H1 (cell line): ENCODE data around the gene PMM2. TPM values are rescaled to one million over a fixed set of nuclear protein-coding genes. Genes with fewer than 3 reads are reported as not detected.

Experiments used
- CTCF ChIA-PET: fragments of 300-600 bp; sonication (Branson Sonifier 250); formaldehyde crosslinking; loops from one replicate; lab custom pipeline; 2021; ENCODE audit not compliant: partially characterized antibody; lab: Charles Lee
- POLR2A ChIA-PET: fragments of 300-600 bp; sonication (Branson Sonifier 250); formaldehyde crosslinking; loops from one replicate; lab custom pipeline; 2021; ENCODE audit warnings: inconsistent platforms; ENCODE audit not compliant: partially characterized antibody; lab: Charles Lee
- DNase-seq, 2 experiments: peaks; one replicate each; pipeline versions ENCODE4 v3.0.0 to v3.0.0-alpha.2; 2010 to 2022; ENCODE audit warnings: low spot score in 2 of 2, low read depth in 1 of 2, mixed read lengths in 1 of 2
- FAIRE-seq: peaks from 2 replicates; lab custom pipeline; 2011; peaks lifted over from hg19 to GRCh38; lab: Jason Lieb, UNC
- H2AFZ ChIP-seq: 2 replicates; pipeline ENCODE4 v1.8.1; 2012; ENCODE audit warnings: low read length, inconsistent platforms
- H2AK5ac ChIP-seq: 2 replicates; pipeline ENCODE4 v1.6.1; 2013; ENCODE audit warnings: low read depth, low read length
- H2BK120ac ChIP-seq: replicated peaks from 2 replicates; pipeline ENCODE3; 2013; ENCODE audit warnings: low read depth, low read length, inconsistent platforms
- H2BK12ac ChIP-seq: 2 replicates; pipeline ENCODE4 v1.6.1; 2013; ENCODE audit warnings: low read depth, low read length
- H2BK15ac ChIP-seq: 2 replicates; pipeline ENCODE4 v1.6.1; 2013; ENCODE audit warnings: low read length
- H2BK20ac ChIP-seq: 2 replicates; pipeline ENCODE4 v1.6.1; 2013; ENCODE audit warnings: low read length
- H2BK5ac ChIP-seq: 2 replicates; pipeline ENCODE4 v1.6.1; 2013; ENCODE audit warnings: low read depth, low read length
- H3K14ac ChIP-seq: 2 replicates; pipeline ENCODE4 v1.6.1; 2013; ENCODE audit warnings: inconsistent platforms; ENCODE audit not compliant: insufficient read length
- H3K18ac ChIP-seq: 2 replicates; pipeline ENCODE4 v1.6.1; 2013; ENCODE audit warnings: low read length; ENCODE audit errors: extremely low read depth
- H3K23ac ChIP-seq: 2 replicates; pipeline ENCODE4 v1.6.1; 2013; ENCODE audit warnings: inconsistent platforms; ENCODE audit not compliant: insufficient read length
- H3K23me2 ChIP-seq: 2 replicates; pipeline ENCODE4 v1.6.1; 2013; ENCODE audit warnings: low read depth, low read length
- H3K27ac ChIP-seq: 2 replicates; pipeline ENCODE4 v1.6.1; 2011; ENCODE audit warnings: low read depth, low read length, inconsistent platforms
- H3K27me3 ChIP-seq, 4 experiments: replicated peaks in 1 of 4; 1 replicate in 1 of 4; 2 replicates in 3 of 4; pipeline versions ENCODE4 v1.6.1 to v1.8.1; 2011 to 2013; ENCODE audit warnings: low read length in 3 of 4, mild to moderate bottlenecking in 3 of 4, inconsistent platforms in 2 of 4, mixed read lengths in 2 of 4, moderate library complexity in 1 of 4; ENCODE audit not compliant: control insufficient read depth in 3 of 4, insufficient read depth in 3 of 4; ENCODE audit errors: extremely low read depth in 1 of 4
- H3K36me3 ChIP-seq, 4 experiments: 2 replicates each; pipeline versions ENCODE4 v1.6.1 to v1.8.1; 2011 to 2013; ENCODE audit warnings: mild to moderate bottlenecking in 4 of 4, low read length in 3 of 4, moderate library complexity in 2 of 4, control low read depth in 1 of 4, inconsistent platforms in 1 of 4; ENCODE audit not compliant: insufficient read depth in 4 of 4, control insufficient read depth in 2 of 4
- H3K4ac ChIP-seq: replicated peaks from 2 replicates; pipeline ENCODE3; 2013; ENCODE audit warnings: low read length, low read depth, mixed read lengths, inconsistent platforms; ENCODE audit not compliant: insufficient read length
- H3K4me1 ChIP-seq, 4 experiments: replicated peaks in 1 of 4; 1 replicate in 1 of 4; 2 replicates in 3 of 4; pipeline versions ENCODE4 v1.6.1 to v1.8.1; 2011 to 2013; ENCODE audit warnings: low read length in 3 of 4, inconsistent platforms in 2 of 4, mixed read lengths in 1 of 4; ENCODE audit not compliant: insufficient read depth in 4 of 4, control insufficient read depth in 3 of 4
- H3K4me2 ChIP-seq, 2 experiments: 2 replicates each; pipeline versions ENCODE4 v1.6.1 to v1.8.1; 2011 to 2013; ENCODE audit warnings: low read depth in 2 of 2, low read length in 2 of 2, control low read depth in 1 of 2, inconsistent platforms in 1 of 2, mild to moderate bottlenecking in 1 of 2; ENCODE audit not compliant: insufficient read depth in 1 of 2
- H3K4me3 ChIP-seq, 4 experiments: fragments of 200-600, 300-600 bp in 1 of 4; sonication (generic), shearing (Covaris generic), sonication (Bioruptor Twin) in 1 of 4; 2 replicates each; pipeline versions ENCODE4 v1.5.1 to v1.8.1; 2011 to 2016; ENCODE audit warnings: low read length in 4 of 4, low read depth in 3 of 4, control low read depth in 2 of 4, inconsistent platforms in 2 of 4, mild to moderate bottlenecking in 2 of 4, mixed read lengths in 1 of 4, moderate library complexity in 1 of 4; ENCODE audit not compliant: insufficient read depth in 2 of 4; ENCODE audit errors: extremely low read depth in 1 of 4
- H3K56ac ChIP-seq: replicated peaks from 2 replicates; pipeline ENCODE3; 2013; ENCODE audit warnings: low read depth, mild to moderate bottlenecking, mixed read lengths, low read length, inconsistent platforms; ENCODE audit not compliant: insufficient read length
- H3K79me1 ChIP-seq: 2 replicates; pipeline ENCODE4 v1.6.1; 2013; ENCODE audit warnings: low read depth, low read length, control low read depth
- H3K79me2 ChIP-seq, 2 experiments: 2 replicates each; pipeline versions ENCODE4 v1.6.1 to v1.8.1; 2012 to 2013; ENCODE audit warnings: low read length in 2 of 2, mild to moderate bottlenecking in 2 of 2, inconsistent platforms in 1 of 2; ENCODE audit not compliant: insufficient read depth in 2 of 2, control insufficient read depth in 1 of 2
- H3K9ac ChIP-seq, 4 experiments: replicated peaks in 1 of 4; 1 replicate in 1 of 4; 2 replicates in 3 of 4; pipeline versions ENCODE4 v1.6.1 to v1.8.1; 2011 to 2013; ENCODE audit warnings: low read depth in 3 of 4, low read length in 3 of 4, control low read depth in 2 of 4, mild to moderate bottlenecking in 2 of 4, moderate library complexity in 2 of 4, inconsistent platforms in 1 of 4; ENCODE audit errors: extremely low read depth in 1 of 4
- H3K9me3 ChIP-seq, 2 experiments: 2 replicates each; pipeline versions ENCODE4 v1.6.1 to v1.8.1; 2012 to 2013; ENCODE audit warnings: mild to moderate bottlenecking in 2 of 2, moderate library complexity in 2 of 2, control low read depth in 1 of 2, inconsistent platforms in 1 of 2, low read depth in 1 of 2, low read length in 1 of 2, mixed read lengths in 1 of 2; ENCODE audit not compliant: insufficient read depth in 2 of 2
- H4K20me1 ChIP-seq, 2 experiments: replicated peaks in 1 of 2; 2 replicates each; pipeline versions ENCODE3 to v1.8.1; 2011 to 2013; ENCODE audit warnings: inconsistent platforms in 2 of 2, low read length in 2 of 2, mild to moderate bottlenecking in 1 of 2; ENCODE audit not compliant: insufficient read depth in 2 of 2, control insufficient read depth in 1 of 2
- H4K5ac ChIP-seq: 2 replicates; pipeline ENCODE4 v1.6.1; 2013; ENCODE audit warnings: low read length, low read depth, mixed read lengths, inconsistent platforms; ENCODE audit not compliant: insufficient read length
- H4K8ac ChIP-seq: 2 replicates; pipeline ENCODE4 v1.8.0; 2013; ENCODE audit warnings: mild to moderate bottlenecking, moderate library complexity, low read length, inconsistent platforms; ENCODE audit not compliant: insufficient read depth; ENCODE audit errors: extremely low read depth
- H4K91ac ChIP-seq: replicated peaks from 2 replicates; pipeline ENCODE3; 2013; ENCODE audit warnings: low read length, mixed read lengths, inconsistent platforms; ENCODE audit not compliant: insufficient read length
- TCF12 ChIP-seq: IDR thresholded peaks from 2 replicates; pipeline ENCODE4 v1.6.1; 2011; ENCODE audit warnings: low read depth, mild to moderate bottlenecking, low read length
- WGBS, 2 experiments: shearing (Covaris generic) in 1 of 2; methylation state at CpG; one replicate each; pipeline versions ENCODE4 v1.1.6 to v1.1.7; 2013 to 2015; ENCODE audit warnings: low lambda C conversion rate in 2 of 2, mixed read lengths in 2 of 2, inconsistent platforms in 1 of 2, low coverage in 1 of 2, missing lambda C conversion rate in 1 of 2; ENCODE audit not compliant: insufficient replicate concordance in 2 of 2, insufficient coverage in 1 of 2, insufficient read length in 1 of 2; ENCODE audit errors: extremely low coverage in 1 of 2, missing lambda C conversion rate in 1 of 2; 5-methylcytosine and 5-hydroxymethylcytosine counted together
- polyA plus RNA-seq, 7 experiments: library from polyadenylated mRNA; depleted of rRNA in 3 of 7; stranded (reverse) in 5 of 7; unstranded in 2 of 7; fragments of >200 nt in 5 of 7; fragments of 200-250 nt in 2 of 7; gene quantifications; 1 replicate in 5 of 7; 2 replicates in 1 of 7; 4 replicates in 1 of 7; pipeline versions ENCODE4 v1.2.1 to v1.2.3, GENCODE V29; 2011 to 2013; ENCODE audit warnings: missing spikeins in 2 of 7, mixed read lengths in 2 of 7
- total RNA-seq: library from RNA; stranded (reverse); fragmentation: NEBNext Ultra II Directional; extraction: Animal tissue kit (Norgen Biotek cat#: 25700); gene quantifications from 2 replicates; pipeline ENCODE4 v1.2.1, GENCODE V29; 2021
- TF ChIP-seq, protein P1 (sequence below): IDR thresholded peaks from 2 replicates; pipeline ENCODE4 v1.6.1; 2012; ENCODE audit warnings: inconsistent platforms

PMM2 gene
- total and polyA plus RNA-seq, 2 of the 8 experiments (the other 6 are each of a cell fraction or from before 2014, with no cell fraction given), result 26.2 to 49.4 TPM

DNA sequence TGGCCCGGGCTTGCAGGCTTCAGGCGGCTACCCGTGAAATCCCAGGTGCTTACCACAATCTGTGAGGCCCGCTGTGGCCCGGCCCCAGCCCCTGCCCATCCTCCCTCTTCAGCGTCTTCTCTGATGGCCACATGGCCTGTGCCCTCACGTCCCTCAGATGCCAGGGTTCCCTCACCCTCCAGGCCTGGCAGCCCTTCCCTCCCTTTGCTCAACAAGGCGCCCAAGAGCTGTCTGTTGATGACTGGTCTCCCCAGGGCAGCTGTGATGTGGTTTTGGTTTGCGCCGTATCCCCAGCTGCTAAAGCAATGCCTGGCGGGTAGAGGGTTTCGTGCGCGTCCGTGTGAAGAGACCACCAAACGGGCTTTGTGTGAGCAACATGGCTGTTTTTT is 35.1 kb downstream of the PMM2 start:
- H3K4me3 ChIP-seq, result peak overlapping the region in 1 of 4 experiments; percentile 36; a peak in 1 of 8 replicates
- H2BK20ac ChIP-seq, result peak overlapping the region; percentile 77
- H2BK15ac ChIP-seq, result no peak overlapping the region
- no peaks in the 10 kb centered on the region for H4K20me1 ChIP-seq
- ChIA-PET POLR2A (interaction anchor here (0.7 to 5.0 kb wide), 11 partner anchors 10 to 150 kb away, joined by 3 to 54 read pairs (median 12); partner anchors contain the start of genes CARHSP1 and LITAFD), CTCF (interaction anchor here (1.7 kb wide), 1 partner anchor 42 kb away, joined by 4 read pairs; no protein-coding TSS in a partner anchor)
- peak overlapping the region; percentile 8 for H3K14ac ChIP-seq
- H3K23ac ChIP-seq, result no peak overlapping the region
- no peaks in the 10 kb centered on the region for H3K23me2 ChIP-seq
- WGBS, 2 experiments, result 58% methylated on average over 16 of the region's 16 CpGs; no CpG with 5 or more reads in 1 of the 2 experiments
- peak overlapping the region; percentile 98 for H4K5ac ChIP-seq
- TF ChIP-seq TCF12, result no peak
- TF ChIP-seq, protein P1, sequence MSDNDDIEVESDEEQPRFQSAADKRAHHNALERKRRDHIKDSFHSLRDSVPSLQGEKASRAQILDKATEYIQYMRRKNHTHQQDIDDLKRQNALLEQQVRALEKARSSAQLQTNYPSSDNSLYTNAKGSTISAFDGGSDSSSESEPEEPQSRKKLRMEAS, result peak; percentile 30
- no peaks in the 10 kb centered on the region for H3K9me3 ChIP-seq
- H4K8ac ChIP-seq, result peak overlapping the region; percentile 81; the same call in 1 of the 2 replicates
- peak overlapping the region; percentile 99 for H4K91ac ChIP-seq
- H3K56ac ChIP-seq, result peak overlapping the region; percentile 63
- peak overlapping the region; percentile 61 to 72 for H3K4me2 ChIP-seq
- peak overlapping the region; percentile 91 for H2BK12ac ChIP-seq
- peak overlapping the region; percentile 99; the same call in 1 of the 2 replicates for H2AK5ac ChIP-seq
- H3K27ac ChIP-seq, result peak overlapping the region; percentile 90
- FAIRE-seq (no peak), DNase-seq (no peak)
- H3K79me1 ChIP-seq, result no peaks in the 10 kb centered on the region; the same call in 1 of the 2 replicates
- H2BK120ac ChIP-seq, result peak overlapping the region; percentile 93
- peak overlapping the region; percentile 98 for H3K18ac ChIP-seq
- H3K36me3 ChIP-seq, result peaks cover 0 to 18% (median 4%) of the 10 kb centered on the region in 4 experiments; a peak in 3 of 8 replicates
- H3K27me3 ChIP-seq, result no peaks in the 10 kb centered on the region
- peak overlapping the region; percentile 97 for H2BK5ac ChIP-seq
- H3K9ac ChIP-seq, result peak overlapping the region in 3 of 4 experiments; percentile 59 to 79 (median 76); a peak in 6 of 7 replicates
- H3K79me2 ChIP-seq, result peaks cover 0 to 12% of the 10 kb centered on the region in 2 experiments; a peak in 1 of 4 replicates
- H3K4ac ChIP-seq, result peak overlapping the region; percentile 86
- peaks cover 12 to 25% (median 21%) of the 10 kb centered on the region in 4 experiments for H3K4me1 ChIP-seq
- H2AFZ ChIP-seq, result no peak overlapping the region
